ENCODE results near the gene SNX25.

- no peak for TF ChIP-seq CTCF (IDR thresholded peaks at IDR 0.05)
- no peak for TF ChIP-seq EZH2 (IDR thresholded peaks at IDR 0.05; ENCODE audit: borderline replicate concordance, insufficient read depth, low read depth, low read length, poor library complexity, severe bottlenecking)
Measured at GRCh38 chr4:185298728-185299430, 89.5 kb downstream of the SNX25 start.

Data from B cell (primary cell).